Dermis microvascular lymphatic vessel endothelial cell (primary cell): ENCODE measurements around the gene AKIRIN2. TPM values are rescaled to one million over a fixed set of nuclear protein-coding genes. Genes with fewer than 3 reads are reported as not detected.

Source experiments
- DNase-seq, 2 donors: peaks; one replicate each; pipeline versions ENCODE4 v3.0.0 to v3.0.0-alpha.2; 2010; ENCODE audit warnings: low read depth in 2 of 2
- total RNA-seq: library from RNA; depleted of rRNA; stranded (reverse); fragments of >200 nt; gene quantifications from 2 replicates; pipeline ENCODE4 v1.2.1, GENCODE V29; 2014

Gene AKIRIN2
- total RNA-seq, 1 donor from 2014 or later = 13.6 TPM

DNA sequence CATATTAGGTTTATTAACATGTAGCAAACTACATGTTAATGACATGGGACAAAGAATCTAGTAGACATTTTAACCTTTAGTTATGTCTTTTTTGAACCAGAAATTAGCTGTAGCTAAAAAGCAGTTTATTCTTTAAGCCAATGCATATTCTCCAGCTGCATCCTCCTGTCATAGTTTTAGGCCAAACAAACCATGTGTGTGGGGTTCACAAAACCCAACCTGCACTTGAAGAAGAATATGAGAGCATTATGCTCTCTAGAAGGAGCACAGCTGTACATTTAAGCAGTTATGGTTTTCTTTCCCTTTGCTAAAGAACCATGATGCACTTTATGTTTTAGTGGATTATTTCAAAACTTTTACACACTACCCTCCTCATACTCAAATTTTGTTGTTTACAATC lies 46.2 kb downstream of the AKIRIN2 start:
- no peak for DNase-seq

DNA sequence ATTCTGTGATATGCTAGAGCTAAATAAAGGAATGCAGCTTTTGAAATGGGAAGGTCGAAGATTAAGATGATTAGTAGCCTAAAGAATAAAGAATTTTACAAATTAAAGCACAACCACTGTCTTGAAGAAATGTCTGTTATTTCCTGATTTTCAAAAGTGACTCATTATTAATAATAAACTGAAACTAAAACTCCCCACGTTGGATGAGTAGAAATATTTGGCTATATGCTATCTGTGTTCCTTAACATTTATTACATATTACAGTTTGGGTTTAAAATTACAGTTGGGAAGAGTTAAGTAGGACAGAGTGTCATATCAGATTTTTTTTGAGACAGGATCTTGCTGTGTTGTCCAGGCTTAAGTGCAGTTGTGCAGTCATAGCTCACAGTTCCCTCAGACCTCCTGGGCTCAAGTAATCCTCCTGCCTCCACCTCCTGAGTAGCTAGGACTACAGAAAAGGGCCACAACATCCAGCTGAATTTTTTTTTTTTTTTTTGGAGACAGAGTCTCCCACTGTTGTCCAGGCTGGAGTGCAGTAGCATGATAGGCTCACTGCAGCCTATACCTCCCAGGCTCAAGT lies 47.1 kb downstream of the AKIRIN2 start:
- no peak for DNase-seq

DNA sequence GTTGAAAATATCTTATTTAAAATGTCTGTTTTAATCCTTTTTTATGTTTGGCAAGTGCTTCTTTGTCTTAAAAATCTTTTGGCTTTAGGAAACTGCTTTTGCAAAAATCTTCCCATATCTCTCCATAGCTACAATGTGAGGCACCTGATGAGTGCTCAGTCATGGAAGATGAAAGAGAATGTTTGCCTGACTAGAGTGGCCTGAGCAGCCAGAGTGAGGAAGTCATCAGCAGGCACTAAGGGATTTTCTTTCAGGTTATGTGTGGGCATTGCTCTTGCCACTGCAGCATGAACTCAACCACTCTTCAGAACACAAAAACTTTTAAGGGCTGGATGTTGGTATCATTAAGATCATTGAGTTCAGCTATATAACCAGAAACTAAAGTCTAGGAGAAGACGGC lies 47.9 kb downstream of the AKIRIN2 start:
- DNase-seq = no peak

DNA sequence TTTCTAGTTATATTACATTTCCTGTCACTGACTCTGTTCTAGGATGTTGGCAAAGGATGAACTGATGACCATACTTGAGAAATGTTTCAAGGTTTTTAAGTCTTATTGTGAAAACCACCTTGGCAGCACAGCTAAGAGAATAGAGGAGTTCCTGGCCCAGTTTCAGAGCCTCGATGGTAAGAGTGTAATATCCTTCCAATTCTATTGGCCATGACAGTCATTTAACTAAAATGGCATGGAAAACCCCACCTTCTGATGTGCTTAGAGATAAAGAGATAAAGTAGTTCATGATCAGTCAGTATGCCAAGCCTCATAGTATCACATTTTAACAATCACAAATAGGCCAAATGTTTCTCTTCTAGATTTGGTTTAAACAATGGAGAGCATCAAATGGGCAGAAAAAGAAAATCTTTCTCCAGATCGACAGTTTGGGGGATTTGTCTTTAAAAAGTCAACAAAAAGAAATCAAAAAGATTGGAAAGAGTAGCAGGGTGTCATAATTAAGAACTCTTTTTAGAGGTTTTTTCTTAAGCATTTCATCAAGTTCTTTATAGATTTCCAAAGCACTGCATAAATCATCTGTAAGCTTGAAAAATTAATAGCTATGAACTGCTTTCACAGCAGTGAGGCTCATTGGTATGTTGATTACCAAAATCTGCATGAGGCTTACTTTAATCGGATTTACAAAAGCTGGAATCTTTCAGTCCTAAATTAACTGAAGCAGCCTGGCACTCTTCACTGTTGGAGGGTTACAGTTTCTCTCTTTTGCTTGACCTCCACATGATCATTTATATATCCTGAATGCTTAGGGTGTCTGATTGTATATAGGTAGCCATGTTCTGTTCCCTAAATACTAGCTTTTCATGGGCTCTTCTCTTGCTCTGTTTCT lies 48.7 kb downstream of the AKIRIN2 start:
- no peak for DNase-seq

- peak in 1 of 2 donors; percentile 12 for DNase-seq
Observed at GRCh38 chr6:87645080-87645479, 57.0 kb downstream of the AKIRIN2 start.

DNA sequence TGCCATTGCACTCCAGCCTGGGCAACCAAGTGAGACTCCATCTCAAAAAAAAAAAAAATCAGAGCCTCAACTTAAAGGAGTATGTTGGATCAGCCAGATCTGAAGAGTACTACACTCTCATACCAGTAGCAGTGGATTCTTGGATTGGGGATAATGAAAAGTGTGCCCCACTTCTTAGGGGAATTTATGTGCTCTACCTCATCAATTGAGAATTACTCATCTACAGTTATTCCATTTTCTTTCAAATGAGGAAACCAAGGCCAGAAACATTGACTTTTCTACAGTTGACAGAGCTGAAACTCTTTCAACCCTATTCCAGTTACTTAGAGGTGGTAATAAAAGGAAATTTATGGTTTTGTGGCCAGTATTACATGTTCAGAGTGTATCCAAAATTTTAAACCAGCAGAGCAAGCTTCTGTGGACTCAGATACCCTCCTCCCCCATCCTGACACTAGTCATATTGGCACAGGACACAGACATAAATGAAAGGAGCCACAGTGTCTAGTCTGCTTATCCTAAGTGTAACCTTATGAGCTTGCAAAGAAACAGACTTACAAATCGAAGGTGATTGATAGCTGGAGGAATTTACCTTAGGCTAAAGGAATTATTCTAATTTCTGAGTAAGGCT lies 60.9 kb downstream of the AKIRIN2 start:
- DNase-seq = no peak

DNA sequence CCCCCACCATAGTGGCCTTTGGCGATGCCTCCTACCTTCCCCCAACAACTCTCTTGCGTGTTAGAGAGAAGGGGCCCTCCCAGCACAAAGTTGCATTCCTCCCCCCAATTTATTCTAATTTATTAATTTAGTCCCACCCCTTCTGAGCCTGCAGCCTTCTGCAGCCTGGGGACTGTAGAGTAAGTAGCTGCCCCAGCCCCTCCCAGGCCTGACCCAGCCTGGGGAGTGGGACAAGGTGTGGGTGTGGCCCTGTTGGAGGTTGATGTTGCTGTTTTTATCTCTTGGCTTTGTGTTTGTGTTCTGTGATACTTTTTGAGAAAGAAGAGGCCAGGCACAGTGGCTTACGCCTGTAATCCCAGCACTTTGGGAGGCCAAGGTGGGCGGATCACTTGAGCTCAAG lies 62.7 kb downstream of the AKIRIN2 start:
- DNase-seq = no peak

DNA sequence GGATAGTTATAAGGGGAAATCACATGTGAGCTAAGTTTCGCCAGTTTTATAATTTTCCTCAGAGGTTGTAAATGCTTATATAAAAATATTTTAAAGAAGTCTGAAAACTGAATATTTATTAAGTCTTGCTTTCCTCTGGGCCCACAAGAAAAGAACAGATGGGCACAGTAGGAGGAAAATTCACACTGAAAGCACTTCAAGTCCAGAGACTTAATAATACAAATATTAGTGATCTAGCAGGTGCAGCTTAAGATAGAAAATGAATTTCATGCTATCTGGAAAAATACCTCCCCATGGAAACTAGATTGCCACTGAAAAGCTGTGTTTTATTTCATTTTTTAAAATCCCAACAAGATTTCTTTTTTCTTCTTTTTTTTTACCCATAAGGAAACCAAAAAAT lies 64.9 kb downstream of the AKIRIN2 start:
- DNase-seq = no peak

DNA sequence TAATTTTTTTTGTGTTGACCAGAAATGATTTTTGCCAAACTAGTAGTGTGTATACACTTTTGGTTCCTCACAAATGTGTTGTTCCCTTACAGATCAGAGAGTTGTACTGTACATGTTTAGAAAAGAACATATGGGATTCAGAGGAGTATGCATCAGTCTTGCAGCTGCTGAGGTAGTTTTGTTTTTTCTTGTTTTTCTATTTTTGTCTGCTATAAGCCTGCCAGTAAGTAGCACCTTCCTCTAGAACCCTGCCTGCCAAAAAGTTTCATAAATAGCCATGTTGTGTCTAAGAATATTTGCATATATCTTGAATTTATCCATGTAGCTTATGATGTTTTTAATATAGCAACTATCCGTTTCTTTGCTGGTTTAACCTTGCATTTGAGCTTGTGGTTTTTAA lies 65.7 kb downstream of the AKIRIN2 start:
- no peak for DNase-seq

- no peak for DNase-seq
Observed at GRCh38 chr6:87633851-87634250, 68.2 kb downstream of the AKIRIN2 start.

DNA sequence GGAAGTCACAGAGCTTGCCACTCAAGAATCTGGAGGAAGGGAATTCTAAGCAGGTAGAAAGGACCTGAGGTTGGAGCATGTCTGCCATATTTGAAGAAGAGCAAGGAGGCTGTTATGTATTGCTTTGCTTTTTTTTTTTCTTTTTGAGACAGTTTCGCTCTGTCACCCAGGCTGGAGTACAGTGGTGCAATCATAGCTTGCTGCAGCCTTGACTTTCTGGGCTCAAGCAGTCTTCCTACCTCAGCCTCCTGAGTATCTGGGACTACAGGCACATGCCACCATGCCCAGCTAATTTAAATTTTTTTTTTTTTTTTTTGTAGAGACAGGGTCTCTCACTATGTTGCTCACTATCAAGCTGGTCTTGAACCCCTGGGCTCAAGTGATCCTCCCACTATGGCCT lies 71.3 kb downstream of the AKIRIN2 start:
- no peak for DNase-seq

GRCh38 chr6:87628881-87629280 lies 73.2 kb downstream of the AKIRIN2 start:
- no peak for DNase-seq

DNA sequence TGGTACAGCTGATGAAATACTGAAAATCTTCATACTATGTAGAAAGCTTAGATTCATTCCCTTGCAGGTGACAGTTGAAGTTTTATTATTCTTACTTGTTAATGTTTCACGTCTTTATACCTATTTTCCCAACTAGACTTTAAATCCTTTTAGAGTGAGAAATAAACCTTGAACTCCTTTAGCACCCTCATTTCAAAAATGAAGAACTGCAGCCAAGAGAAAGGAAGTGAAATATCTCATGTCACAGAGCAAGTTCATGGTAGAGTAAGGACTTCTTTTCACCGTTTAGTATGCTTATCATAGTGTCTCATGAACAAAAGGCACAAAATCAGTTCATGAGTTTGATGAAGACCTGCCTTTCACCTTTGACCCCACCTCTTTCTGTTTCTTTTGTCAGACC lies 73.6 kb downstream of the AKIRIN2 start:
- no peak for DNase-seq

Other genes starting within 250 kb of the AKIRIN2 start
- gene SLC35A1, start 229.3 kb downstream of the AKIRIN2 start, total RNA-seq = 20.0 and 20.7 TPM in 2 replicates
- gene RARS2, start 112.2 kb downstream of the AKIRIN2 start, total RNA-seq = 28.6 and 33.5 TPM in 2 replicates
- gene ORC3, start 112.1 kb downstream of the AKIRIN2 start, total RNA-seq = 10.1 and 12.1 TPM in 2 replicates